Subcutaneous abdominal adipose tissue (tissue), 5 donors: ENCODE measurements around the gene SNCB.

Experiments used
- H3K27ac ChIP-seq: one replicate; pipeline ENCODE4 v1.7.0; 2013; ENCODE audit warnings: low read depth, mild to moderate bottlenecking, inconsistent platforms, low read length, moderate library complexity
- H3K27me3 ChIP-seq, 5 donors: one replicate each; pipeline ENCODE4 v1.7.0; 2013; ENCODE audit warnings: low read length in 5 of 5, inconsistent platforms in 1 of 5; ENCODE audit not compliant: control insufficient read depth in 5 of 5, insufficient read depth in 4 of 5
- H3K36me3 ChIP-seq, 5 donors: one replicate each; pipeline ENCODE4 v1.7.0; 2013; ENCODE audit warnings: low read length in 5 of 5; ENCODE audit not compliant: control insufficient read depth in 5 of 5, insufficient read depth in 5 of 5
- H3K4me1 ChIP-seq, 5 donors: one replicate each; pipeline ENCODE4 v1.7.0; 2013; ENCODE audit warnings: low read length in 5 of 5, mild to moderate bottlenecking in 3 of 5, moderate library complexity in 1 of 5; ENCODE audit not compliant: control insufficient read depth in 5 of 5, insufficient read depth in 5 of 5
- H3K4me3 ChIP-seq, 5 donors: one replicate each; pipeline ENCODE4 v1.7.0; 2013; ENCODE audit warnings: low read length in 5 of 5, low read depth in 1 of 5
- H3K9ac ChIP-seq, 5 donors: one replicate each; pipeline ENCODE4 v1.7.0; 2013; ENCODE audit warnings: low read length in 5 of 5, mild to moderate bottlenecking in 4 of 5, moderate library complexity in 3 of 5
- H3K9me3 ChIP-seq, 5 donors: one replicate each; pipeline ENCODE4 v1.7.0; 2013; ENCODE audit warnings: low read length in 5 of 5; ENCODE audit not compliant: control insufficient read depth in 5 of 5
- donor health status: healthy.
- donor health status: healthy.
- donor health status: healthy.
- donor health status: healthy.
- donor health status: healthy.

The SNCB gene

DNA sequence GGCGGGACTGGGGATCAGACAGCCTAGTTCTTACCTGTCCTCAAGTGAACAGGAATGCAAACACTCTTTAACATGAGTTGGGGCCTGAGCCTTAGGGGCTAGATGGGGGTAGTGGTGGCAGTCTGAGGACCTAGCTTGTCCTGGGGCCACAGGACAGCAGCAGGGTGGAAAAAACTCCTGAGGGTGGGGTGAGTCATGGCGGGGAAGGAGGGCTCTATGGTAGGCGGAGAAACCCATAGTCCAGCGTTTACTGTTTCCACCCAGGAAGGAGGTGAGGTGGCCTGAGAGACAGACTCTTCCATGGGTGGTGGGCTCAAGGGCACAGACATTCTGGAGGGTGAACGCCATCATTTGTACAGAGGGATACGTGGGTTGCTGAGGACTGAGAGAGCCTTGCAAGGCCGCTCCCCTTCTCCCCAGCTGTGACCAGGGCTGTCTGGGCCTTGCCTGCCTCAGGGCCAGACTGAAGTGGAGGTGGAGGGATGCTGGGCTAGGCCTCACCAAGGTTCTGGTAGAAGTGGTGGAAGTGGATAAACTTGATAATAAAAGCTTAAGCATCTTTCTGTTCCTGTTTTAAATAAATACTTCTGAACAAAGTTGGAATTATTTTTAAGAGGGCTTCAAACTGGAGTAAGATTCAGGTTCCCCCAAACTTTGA is 15.8 kb upstream of the SNCB start:
- Histone ChIP-seq H3K27me3 (no peaks in the 10 kb centered on the region), H3K4me1 (peaks cover 4 to 30% (median 21%) of the 10 kb centered on the region in 5 donors), H3K9me3 (no peaks in the 10 kb centered on the region), H3K4me3 (peak overlapping the region in 3 of 5 donors; percentile 74 to 78 (median 76)), H3K36me3 (no peaks in the 10 kb centered on the region), H3K9ac (peak overlapping the region in 3 of 5 donors; percentile 55 to 78 (median 65)), H3K27ac (no peak overlapping the region)

DNA sequence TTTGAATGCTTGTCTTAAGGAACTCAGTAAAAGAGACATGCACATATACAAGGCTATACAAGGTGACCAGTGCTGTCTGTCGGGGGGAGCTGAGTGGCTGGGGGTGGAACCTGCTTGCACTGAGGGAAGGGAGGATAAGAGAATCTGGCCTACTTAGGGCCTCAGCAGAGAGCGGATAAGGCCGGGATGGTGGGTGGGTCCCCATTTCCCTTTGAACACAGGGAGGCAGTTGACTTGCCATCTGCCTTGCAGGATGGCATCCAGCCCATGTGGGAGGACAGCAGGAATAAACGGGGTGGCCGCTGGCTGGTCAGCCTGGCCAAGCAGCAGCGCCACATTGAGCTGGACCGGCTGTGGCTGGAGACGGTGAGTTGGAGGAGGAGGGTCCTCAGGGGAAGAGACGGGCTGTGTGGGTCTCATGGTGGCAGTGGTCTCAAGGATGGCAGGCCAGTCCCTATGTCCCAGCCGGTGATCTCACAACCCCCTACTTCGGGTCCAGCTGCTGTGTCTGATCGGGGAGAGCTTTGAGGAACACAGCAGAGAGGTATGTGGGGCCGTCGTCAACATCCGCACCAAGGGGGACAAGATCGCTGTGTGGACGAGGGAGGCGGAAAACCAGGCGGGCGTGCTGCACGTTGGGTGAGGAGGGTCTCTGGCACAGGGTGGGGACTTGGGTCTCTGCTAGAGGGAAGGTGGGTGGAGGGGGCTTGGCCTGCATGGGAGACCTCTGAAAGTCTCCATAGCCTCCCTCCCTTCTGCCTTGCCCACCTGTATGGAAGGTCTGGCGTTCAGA is 14.7 kb upstream of the SNCB start:
- Histone ChIP-seq H3K27ac (no peak overlapping the region), H3K36me3 (no peaks in the 10 kb centered on the region), H3K4me3 (no peak overlapping the region), H3K9ac (no peak overlapping the region), H3K27me3 (no peaks in the 10 kb centered on the region), H3K9me3 (no peaks in the 10 kb centered on the region), H3K4me1 (peaks cover 4 to 35% (median 23%) of the 10 kb centered on the region in 5 donors)

GRCh38 chr5:176644294-176644693 is 14.0 kb upstream of the SNCB start:
- Histone ChIP-seq H3K27ac (no peak overlapping the region), H3K27me3 (no peaks in the 10 kb centered on the region), H3K9ac (no peak overlapping the region), H3K9me3 (no peaks in the 10 kb centered on the region), H3K36me3 (no peaks in the 10 kb centered on the region), H3K4me3 (no peak overlapping the region), H3K4me1 (peaks cover 4 to 39% (median 23%) of the 10 kb centered on the region in 5 donors)

- Histone ChIP-seq H3K36me3 (no peaks in the 10 kb centered on the region), H3K27ac (no peak overlapping the region), H3K4me3 (no peak overlapping the region), H3K4me1 (peaks cover 4 to 33% (median 19%) of the 10 kb centered on the region in 5 donors), H3K9me3 (no peaks in the 10 kb centered on the region), H3K9ac (no peak overlapping the region), H3K27me3 (no peaks in the 10 kb centered on the region)
Observed at GRCh38 chr5:176643491-176644219, 13.3 kb upstream of the SNCB start.

GRCh38 chr5:176642675-176643490 is 12.5 kb upstream of the SNCB start:
- Histone ChIP-seq H3K9ac (no peak overlapping the region), H3K27ac (no peak overlapping the region), H3K4me3 (no peak overlapping the region), H3K36me3 (no peaks in the 10 kb centered on the region), H3K9me3 (no peaks in the 10 kb centered on the region), H3K4me1 (peaks cover 0 to 25% (median 11%) of the 10 kb centered on the region in 5 donors), H3K27me3 (no peaks in the 10 kb centered on the region)

GRCh38 chr5:176640616-176641015 is 10.3 kb upstream of the SNCB start:
- Histone ChIP-seq H3K27me3 (peaks cover 0 to 10% (median 0%) of the 10 kb centered on the region in 5 donors), H3K4me3 (no peak overlapping the region), H3K9ac (no peak overlapping the region), H3K36me3 (no peaks in the 10 kb centered on the region), H3K27ac (no peak overlapping the region), H3K9me3 (peaks cover 0 to under 1% (median 0%) of the 10 kb centered on the region in 5 donors), H3K4me1 (peaks cover 0 to 15% (median 0%) of the 10 kb centered on the region in 5 donors)

DNA sequence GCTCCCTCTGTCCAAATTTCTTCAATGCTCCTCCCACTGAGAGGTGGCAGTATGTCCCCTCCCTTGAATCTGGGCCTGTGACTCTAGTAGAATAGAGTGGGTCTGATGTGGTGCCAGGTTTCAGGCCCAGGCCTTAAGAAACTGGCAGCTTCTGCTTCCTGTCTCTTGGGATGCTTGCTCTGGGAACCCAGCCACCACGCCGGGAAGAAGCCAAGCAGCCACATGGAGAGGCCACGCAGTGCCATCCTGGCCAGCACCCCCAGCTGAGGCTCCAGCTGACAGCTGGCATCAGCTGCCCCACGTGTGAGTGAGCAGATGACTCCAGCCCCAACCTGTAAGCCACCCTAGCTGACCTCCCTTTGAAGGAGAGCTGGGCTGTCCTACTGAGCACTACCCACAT is 9.6 kb upstream of the SNCB start:
- peaks cover 0 to 15% (median 0%) of the 10 kb centered on the region in 5 donors for H3K4me1 ChIP-seq
- H3K9ac ChIP-seq, result no peak overlapping the region
- H3K36me3 ChIP-seq, result no peaks in the 10 kb centered on the region
- no peak overlapping the region for H3K27ac ChIP-seq
- peaks cover 0 to 5% (median 3%) of the 10 kb centered on the region in 5 donors for H3K9me3 ChIP-seq
- H3K4me3 ChIP-seq, result no peak overlapping the region
- peaks cover 5 to 16% (median 6%) of the 10 kb centered on the region in 5 donors for H3K27me3 ChIP-seq

- no peak overlapping the region for H3K4me3 ChIP-seq
- H3K9me3 ChIP-seq, result peaks cover 0 to 5% (median 3%) of the 10 kb centered on the region in 5 donors
- no peak overlapping the region for H3K9ac ChIP-seq
- peaks cover 6 to 21% (median 8%) of the 10 kb centered on the region in 5 donors for H3K27me3 ChIP-seq
- H3K36me3 ChIP-seq, result no peaks in the 10 kb centered on the region
- peaks cover 0 to 15% (median 0%) of the 10 kb centered on the region in 5 donors for H3K4me1 ChIP-seq
- H3K27ac ChIP-seq, result no peak overlapping the region
Observed at GRCh38 chr5:176639208-176639607, 8.9 kb upstream of the SNCB start.

DNA sequence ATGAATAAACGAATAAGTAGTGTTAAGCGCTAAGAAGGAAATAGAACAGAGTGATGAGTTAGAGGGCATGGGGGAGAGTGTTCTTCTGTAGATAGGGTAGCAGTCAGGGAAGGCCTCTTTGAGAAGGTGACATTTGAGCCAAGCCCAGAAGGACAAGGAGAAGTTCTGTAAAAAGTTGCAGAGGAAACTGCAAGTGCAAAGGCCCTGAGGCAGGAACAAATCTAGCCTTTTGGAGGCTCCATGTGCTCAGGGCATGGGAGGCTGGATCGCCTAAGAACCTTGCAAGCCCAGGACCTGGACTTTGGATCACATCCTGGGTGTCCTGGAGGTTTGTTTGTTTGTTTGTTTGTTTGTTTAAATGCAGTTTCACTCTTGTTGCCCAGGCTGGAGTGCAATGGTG is 8.1 kb upstream of the SNCB start:
- Histone ChIP-seq H3K9me3 (peaks cover 0 to 5% (median 3%) of the 10 kb centered on the region in 5 donors), H3K4me3 (no peak overlapping the region), H3K36me3 (no peaks in the 10 kb centered on the region), H3K9ac (no peak overlapping the region), H3K4me1 (peaks cover 0 to 15% (median 0%) of the 10 kb centered on the region in 5 donors), H3K27ac (no peak overlapping the region), H3K27me3 (peaks cover 12 to 28% (median 15%) of the 10 kb centered on the region in 5 donors)
